Ishikawa (cell line): ENCODE measurements around the gene PGRMC1.

Experiments
- CEBPB ChIP-seq: IDR thresholded peaks from 2 replicates; pipeline ENCODE4 v1.6.1; 2012
- CREB1 ChIP-seq: IDR thresholded peaks from 2 replicates; pipeline ENCODE4 v1.6.1; 2012; ENCODE audit warnings: low read depth
- EGR1 ChIP-seq: IDR thresholded peaks from 2 replicates; pipeline ENCODE4 v1.6.1; 2012
- EP300 ChIP-seq: IDR thresholded peaks from 2 replicates; pipeline ENCODE4 v1.6.1; 2012; ENCODE audit warnings: borderline replicate concordance
- MAX ChIP-seq: IDR thresholded peaks from 2 replicates; pipeline ENCODE4 v1.6.1; 2012
- NFIC ChIP-seq: IDR thresholded peaks from 2 replicates; pipeline ENCODE4 v1.6.1; 2012
- RAD21 ChIP-seq: IDR thresholded peaks from 2 replicates; pipeline ENCODE4 v1.6.1; 2012; ENCODE audit warnings: low read depth
- REST ChIP-seq: IDR thresholded peaks from 2 replicates; pipeline ENCODE4 v1.6.1; 2012; ENCODE audit warnings: low read depth, mild to moderate bottlenecking
- TAF1 ChIP-seq: IDR thresholded peaks from 2 replicates; pipeline ENCODE4 v1.6.1; 2012; ENCODE audit warnings: low read depth, mild to moderate bottlenecking
- TCF12 ChIP-seq: IDR thresholded peaks from 2 replicates; pipeline ENCODE4 v1.6.1; 2012; ENCODE audit warnings: low read depth
- TEAD4 ChIP-seq: IDR thresholded peaks from 2 replicates; pipeline ENCODE4 v1.6.1; 2012
- USF1 ChIP-seq: IDR thresholded peaks from 2 replicates; pipeline ENCODE4 v1.6.1; 2012
- YY1 ChIP-seq: IDR thresholded peaks from 2 replicates; pipeline ENCODE4 v1.6.1; 2012; ENCODE audit warnings: low read depth
- ZBTB7A ChIP-seq: IDR thresholded peaks from 2 replicates; pipeline ENCODE4 v1.6.1; 2012; ENCODE audit warnings: low read depth

GRCh38 chrX:119235051-119235511, 1.0 kb upstream of the PGRMC1 start:
- TF ChIP-seq EP300, result no peak
- no peak for TF ChIP-seq NFIC
- no peak for TF ChIP-seq EGR1
- TF ChIP-seq RAD21, result no peak
- TF ChIP-seq USF1, result no peak
- TF ChIP-seq CREB1, result no peak
- TF ChIP-seq REST, result no peak
- no peak for TF ChIP-seq MAX
- TF ChIP-seq ZBTB7A, result no peak
- no peak for TF ChIP-seq YY1
- no peak for TF ChIP-seq TEAD4
- no peak for TF ChIP-seq TCF12
- TF ChIP-seq CEBPB, result no peak
- no peak for TF ChIP-seq TAF1
